GM18507 (cell line): ENCODE measurements around the gene ARID1A.

Source experiments
- DNase-seq: peaks from one replicate; pipeline ENCODE4 v3.0.0; 2011; ENCODE audit warnings: low read depth; ENCODE audit not compliant: insufficient read length; ENCODE audit errors: extremely low spot score
- FAIRE-seq: peaks from 2 replicates; lab custom pipeline; 2011; peaks lifted over from hg19 to GRCh38; lab: Jason Lieb, UNC

The ARID1A gene

DNA sequence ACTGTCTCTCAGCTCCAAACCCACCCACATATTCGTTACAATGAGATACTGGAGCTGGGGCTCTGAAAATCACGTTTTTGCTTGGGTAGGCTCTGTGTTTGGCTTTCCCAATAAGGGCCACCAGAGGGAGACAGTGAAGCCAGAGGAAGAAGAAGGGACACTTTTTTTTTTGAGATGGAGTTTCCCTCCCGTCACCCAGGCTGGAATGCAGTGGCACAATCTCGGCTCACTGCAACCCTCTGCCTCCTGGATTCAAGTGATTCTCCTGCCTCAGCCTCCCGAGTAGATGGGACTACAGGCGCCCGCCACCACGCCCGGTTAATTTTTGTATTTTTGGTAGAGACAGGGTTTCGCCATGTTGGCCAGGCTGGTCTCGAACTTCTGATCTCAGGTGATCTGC, 114.3 kb downstream of the ARID1A start:
- peak; percentile 60 for DNase-seq

DNA sequence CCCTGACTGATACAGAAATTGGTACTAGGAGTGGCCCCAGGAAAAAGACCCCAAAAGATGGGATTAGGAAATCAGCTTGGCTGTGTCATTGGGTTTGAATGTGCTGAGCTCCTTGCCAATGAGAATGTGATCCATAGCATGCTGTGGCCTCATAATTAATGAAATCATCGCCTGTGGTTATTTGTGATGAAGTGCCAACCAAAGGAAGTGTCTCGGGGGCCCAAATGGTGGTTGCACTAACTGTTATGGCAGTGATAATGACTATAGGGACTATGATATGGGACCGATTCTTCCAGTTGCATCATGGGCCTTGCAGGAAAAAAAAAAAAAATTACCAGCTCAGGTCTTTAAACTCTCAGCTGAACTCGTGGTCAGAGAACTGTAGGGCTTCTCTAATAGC, 115.2 kb downstream of the ARID1A start:
- FAIRE-seq (no peak), DNase-seq (no peak)

More for the DNA sequence above, 114.3 kb downstream of the ARID1A start:
- FAIRE-seq = peak; percentile 87

DNA sequence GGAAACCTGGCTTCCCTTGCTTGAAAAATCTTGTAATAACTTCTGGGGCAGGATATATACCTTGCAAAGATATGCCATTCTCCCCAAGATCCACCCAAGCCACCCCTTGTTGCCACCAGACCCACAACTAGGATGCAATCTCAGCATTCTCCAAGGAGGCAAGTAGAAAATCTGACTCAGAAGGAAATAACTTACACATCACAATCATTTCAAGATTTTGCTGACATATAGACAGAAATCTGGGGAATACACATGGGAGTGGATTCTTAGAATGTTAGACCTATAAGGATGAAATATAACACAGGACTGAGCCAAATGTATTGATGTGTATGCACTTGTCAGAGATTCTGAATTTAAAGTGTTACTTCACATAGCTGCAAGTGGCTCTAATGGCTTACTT, 115.9 kb downstream of the ARID1A start:
- no peak for DNase-seq
- no peak for FAIRE-seq

DNA sequence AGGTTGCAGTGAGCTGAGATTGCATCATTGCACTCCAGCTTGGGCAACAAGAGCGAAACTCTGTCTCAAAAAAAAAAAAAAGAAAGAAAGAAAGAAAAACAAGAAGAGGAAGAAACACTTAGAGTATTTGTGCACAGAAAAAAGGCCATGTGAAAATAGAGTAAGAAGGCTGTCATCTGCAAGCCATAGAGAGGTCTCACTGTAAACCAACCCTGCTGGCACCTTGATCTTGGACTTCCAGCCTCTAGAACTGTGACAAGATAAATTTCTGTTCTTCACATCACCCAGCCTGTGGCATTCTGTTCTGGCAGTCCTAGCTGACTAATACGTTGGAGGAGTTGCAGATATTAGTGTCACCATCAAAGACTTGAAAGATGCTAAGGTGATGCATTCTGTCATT, 118.6 kb downstream of the ARID1A start:
- DNase-seq (no peak), FAIRE-seq (no peak)

DNA sequence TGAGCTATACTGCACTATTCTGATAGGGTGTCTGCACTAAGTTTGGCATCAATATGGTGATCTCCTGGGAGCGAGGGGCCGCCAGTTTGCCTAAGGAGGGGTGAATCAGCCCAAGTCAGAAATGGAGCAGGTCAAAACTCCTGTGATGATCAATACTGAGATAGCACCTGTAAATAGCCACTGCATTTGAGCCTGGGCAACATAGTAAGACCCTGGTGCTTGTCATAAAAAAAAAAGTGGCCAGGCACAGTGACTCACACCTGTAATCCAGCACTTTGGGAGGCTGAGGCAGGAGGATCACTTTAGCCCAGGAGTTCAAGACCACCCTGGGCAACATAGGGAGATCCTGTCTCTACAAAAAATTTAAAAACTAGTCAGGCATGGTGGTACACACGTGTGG, 119.1 kb downstream of the ARID1A start:
- DNase-seq = no peak
- FAIRE-seq = no peak

DNA sequence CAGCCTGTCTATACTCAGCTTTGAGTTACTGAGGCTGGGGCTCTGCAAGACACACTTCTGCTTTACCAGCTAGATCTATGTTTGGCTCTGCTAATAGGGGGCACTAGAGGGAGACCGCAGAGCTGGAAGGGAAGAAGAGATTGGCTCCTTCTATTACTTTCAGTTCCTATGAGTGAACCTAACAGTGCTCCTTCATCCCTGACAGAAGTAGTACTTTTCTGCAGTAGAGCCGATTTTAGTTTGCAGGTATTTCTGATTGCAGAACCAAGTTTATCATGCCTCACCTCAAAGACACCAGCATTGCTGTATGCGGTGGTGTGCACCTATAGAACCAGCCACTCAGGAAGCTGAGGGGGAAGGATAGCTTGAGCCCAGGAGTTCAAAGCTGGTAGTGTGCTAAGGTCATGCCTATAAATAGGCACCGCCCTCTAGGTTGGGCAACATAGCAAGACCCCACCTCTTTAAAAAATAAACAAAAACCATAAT, 125.0 kb downstream of the ARID1A start:
- DNase-seq (peak; percentile 60), FAIRE-seq (peak; percentile 82)

DNA sequence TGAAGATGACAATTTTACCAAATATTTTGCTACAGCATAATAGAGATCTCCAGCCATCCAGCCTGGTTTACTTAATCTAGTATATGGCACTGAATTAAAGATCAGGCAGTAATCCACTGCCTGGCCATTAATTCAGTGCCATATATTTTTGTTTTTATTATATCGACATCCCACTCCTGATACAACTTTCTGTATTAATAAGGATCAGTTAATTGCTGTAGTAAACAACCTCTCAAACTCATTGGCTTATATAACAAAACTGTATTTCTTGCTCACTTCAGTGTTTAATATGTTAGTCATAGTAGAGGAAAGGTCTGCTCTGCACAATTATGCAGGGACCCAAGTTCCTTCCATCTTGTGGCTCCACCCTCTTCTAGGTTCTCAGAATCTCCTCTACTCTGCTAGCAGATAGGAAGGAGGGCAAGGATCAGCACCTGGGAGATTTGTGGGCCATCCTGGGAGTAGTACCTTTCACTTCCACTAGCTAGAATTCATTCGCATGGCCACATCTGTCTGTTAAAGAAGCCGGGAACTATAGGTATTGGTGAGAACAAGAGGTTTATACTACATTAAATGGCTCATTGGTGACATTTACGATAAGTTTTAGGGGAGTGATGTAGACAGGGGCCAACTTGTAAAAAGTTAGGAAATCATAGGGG, 127.1 kb downstream of the ARID1A start:
- no peak for FAIRE-seq
- DNase-seq = no peak

DNA sequence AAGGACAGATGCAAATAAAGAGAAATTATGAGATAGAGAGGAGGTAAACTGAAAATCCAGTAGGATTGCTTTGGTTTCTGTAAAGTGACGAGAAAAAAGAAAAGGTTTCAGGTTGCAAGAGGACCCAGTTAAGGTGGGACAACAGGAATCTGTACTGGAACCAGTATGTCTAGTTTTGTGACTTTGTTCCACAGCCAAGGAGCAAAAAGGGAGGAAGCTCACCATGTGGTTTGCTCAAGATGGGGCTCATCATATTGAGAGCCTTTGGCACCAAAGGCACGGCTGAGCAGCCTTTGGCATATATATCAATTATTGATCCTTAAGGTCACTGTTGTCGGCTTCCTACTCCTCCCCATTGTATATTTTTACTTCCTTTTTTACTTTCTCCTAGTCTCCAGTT, 128.9 kb downstream of the ARID1A start:
- no peak for DNase-seq
- no peak for FAIRE-seq

DNA sequence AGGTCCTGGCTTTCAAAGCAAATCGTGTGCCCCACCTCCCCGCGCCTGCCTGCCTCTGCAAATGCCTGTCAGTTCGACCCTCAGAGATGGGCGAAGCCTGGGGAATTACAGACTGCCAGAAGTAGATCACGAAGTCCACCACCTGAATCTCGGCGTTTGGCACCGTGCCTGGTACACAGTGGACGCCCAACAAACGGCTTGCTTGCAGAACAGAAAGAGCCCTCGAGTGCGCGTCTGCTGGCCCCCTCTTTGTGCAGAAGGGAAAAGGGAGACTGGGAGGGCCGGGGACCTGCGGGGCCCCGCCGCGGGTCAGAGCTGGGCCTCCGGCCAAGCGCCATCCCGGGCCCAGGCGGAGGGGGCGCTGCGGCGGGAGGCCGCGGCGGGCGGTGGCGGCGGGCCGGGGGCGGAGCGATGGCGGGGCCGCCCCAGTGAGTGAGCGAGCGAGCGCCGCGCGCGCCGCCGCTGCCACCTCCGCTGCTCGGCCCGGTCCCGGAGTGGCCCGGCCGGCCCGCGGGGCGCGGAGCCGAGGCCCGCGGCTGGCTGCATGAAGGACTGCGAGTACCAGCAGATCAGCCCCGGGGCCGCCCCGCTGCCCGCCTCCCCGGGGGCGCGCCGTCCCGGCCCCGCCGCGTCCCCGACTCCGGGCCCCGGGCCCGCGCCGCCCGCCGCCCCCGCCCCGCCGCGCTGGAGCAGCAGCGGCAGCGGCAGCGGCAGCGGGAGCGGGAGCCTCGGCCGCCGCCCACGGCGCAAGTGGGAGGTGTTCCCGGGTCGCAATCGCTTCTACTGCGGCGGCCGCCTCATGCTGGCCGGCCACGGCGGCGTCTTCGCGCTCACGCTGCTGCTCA, 130.7 kb downstream of the ARID1A start, which contains the start of gene ZDHHC18:
Gene ZDHHC18 (plus strand): TSS at position 428 of the 845 bp plus-strand sequence. CDS start 117 bp downstream, at position 545.
- FAIRE-seq = no peak
- peak; percentile 49 for DNase-seq

DNA sequence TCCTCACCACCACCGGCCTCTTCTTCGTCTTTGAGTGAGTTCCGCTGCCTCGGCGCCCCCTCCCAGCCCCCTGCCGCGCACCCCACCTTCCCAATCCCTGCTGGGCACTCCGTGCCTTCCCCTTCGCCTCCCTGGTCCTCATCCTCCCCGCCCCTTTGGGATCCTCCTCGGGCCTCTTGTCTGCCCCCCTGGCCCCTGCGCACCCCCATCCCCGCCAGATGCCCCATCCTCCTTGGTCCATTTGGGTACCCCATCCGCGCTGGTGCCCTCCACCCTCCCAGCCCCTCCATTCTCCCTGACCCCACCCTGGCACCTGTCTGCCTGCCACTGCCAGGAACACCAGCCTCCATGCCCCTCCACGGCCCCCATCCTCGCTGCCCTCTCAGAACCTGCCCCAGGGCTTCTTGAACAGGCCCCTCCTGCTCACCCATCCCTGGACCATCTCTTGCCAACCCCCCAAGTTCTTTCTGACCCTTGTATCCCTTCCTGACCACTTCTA, 131.3 kb downstream of the ARID1A start:
- no peak for DNase-seq
- no peak for FAIRE-seq

DNA sequence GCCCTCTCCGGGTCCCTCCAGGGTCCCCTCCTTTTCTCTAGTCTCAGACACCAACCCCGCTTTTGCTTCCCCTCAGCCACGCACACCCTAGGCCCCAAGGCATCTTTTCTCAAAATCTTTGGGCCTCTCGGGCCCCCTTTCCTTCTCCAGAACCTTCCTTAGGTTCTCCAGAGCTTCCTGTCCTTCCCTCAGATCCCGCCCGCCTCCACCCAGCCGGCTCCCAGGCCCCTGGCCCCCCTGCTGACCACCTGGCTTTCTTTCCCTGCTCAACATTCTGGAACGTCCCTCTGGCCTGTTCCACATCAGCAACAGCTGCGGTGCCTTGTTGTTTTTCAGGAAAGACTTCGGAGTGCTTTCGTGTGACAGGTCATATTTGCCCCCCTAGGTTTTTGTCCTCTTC, 131.8 kb downstream of the ARID1A start:
- FAIRE-seq (no peak), DNase-seq (no peak)

DNA sequence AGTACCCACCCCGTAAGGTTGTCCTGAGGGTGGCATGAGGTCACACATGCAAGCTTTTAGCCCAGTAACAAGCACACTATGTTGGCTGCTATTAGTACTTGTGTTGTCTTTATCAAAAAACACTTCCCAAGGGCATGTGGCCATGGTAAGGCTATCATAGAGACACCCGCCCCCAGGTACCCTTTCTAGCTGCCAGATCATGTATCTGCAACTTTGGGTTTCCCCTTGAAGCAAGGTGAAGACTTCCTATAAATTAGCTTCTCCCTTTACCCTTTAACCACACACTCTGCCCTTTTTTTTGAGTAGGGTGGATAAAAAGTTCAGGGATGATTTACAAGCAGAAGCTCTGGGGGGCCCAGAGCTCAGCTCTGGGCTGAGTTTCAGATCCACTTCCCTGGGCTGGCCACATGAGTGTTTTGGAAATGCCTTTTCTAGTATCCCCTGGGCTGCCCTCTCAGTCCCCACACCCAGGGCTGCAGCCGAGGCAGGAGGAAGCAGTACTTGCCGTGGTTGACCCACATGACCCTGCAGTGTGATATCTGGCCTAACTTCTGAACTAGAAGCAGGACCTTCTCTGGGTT, 132.7 kb downstream of the ARID1A start:
- FAIRE-seq (peak; percentile 91), DNase-seq (no peak)

DNA sequence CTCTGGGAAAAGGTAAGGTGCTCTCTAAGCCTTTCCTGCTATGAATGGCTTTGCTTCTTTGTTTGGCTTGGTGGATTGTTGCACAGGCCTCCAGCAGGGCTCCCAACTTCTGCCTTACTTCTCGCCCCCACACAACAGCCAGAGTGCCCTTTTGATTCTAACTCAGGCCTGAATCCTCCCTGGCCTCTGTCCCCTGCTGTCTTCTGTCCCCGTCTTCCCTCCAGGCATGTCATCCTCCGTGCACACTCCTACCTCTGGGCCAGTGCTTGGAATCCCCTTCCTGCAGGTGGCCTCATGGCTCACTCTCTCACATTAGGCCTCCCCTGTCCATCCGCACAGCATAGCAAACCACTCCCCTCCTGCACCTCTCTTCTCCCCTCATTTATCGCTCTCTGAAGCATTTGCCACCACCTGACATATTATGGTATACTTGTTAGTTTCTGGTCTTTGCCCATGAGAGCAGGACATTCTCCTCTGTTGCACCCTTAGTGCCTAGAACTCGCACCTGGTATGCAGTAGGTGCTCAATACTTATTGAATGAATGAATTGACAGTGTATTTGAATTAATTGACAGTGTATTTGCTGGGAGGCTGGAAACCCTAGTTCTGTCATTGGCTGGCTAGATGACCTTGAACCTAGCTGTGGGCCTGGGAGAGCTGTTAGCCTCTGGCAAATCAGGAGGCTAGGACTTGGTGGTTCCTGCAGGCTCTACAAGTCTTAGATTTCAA, 133.5 kb downstream of the ARID1A start:
- peak; percentile 24 for FAIRE-seq

DNA sequence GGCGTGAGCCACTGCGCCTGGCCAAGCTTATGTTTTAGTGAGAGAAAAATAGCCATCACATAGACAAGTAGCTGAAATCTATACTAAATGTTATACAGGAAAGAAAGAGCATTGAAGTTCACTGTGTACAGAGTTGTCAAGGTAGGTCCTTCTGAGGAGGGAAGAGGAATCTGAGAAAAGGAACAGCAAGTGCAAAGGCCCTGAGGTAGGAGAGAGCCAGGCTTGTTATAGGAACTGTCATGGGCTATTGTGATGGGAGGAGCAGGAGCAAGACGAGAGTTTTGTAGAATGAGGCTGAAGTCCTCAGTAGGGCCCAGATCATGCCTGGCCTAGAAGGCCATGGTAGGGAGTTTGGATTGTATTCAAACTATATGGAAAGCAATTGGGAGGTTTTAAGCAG, 135.2 kb downstream of the ARID1A start:
- FAIRE-seq = no peak
- DNase-seq = no peak

More for the DNA sequence above, 133.5 kb downstream of the ARID1A start:
- DNase-seq = no peak
